Dermis blood vessel endothelial cell (primary cell): Measurements from ENCODE around the gene INPP5J. TPM values are rescaled to one million over a fixed set of nuclear protein-coding genes. Genes with fewer than 3 reads are reported as not detected.
"Not testable (repeated sequence)": the region's sequence is repeated elsewhere in the genome, so short reads cannot be mapped to it uniquely, and the experiment has no call there.

Experiments
- DNase-seq: peaks from one replicate; pipeline ENCODE4 v3.0.0; 2010
- total RNA-seq: library from RNA; depleted of rRNA; stranded (reverse); fragments of >200 nt; gene quantifications from 2 replicates; pipeline ENCODE4 v1.2.3, GENCODE V29; 2014

Gene INPP5J, protein sequence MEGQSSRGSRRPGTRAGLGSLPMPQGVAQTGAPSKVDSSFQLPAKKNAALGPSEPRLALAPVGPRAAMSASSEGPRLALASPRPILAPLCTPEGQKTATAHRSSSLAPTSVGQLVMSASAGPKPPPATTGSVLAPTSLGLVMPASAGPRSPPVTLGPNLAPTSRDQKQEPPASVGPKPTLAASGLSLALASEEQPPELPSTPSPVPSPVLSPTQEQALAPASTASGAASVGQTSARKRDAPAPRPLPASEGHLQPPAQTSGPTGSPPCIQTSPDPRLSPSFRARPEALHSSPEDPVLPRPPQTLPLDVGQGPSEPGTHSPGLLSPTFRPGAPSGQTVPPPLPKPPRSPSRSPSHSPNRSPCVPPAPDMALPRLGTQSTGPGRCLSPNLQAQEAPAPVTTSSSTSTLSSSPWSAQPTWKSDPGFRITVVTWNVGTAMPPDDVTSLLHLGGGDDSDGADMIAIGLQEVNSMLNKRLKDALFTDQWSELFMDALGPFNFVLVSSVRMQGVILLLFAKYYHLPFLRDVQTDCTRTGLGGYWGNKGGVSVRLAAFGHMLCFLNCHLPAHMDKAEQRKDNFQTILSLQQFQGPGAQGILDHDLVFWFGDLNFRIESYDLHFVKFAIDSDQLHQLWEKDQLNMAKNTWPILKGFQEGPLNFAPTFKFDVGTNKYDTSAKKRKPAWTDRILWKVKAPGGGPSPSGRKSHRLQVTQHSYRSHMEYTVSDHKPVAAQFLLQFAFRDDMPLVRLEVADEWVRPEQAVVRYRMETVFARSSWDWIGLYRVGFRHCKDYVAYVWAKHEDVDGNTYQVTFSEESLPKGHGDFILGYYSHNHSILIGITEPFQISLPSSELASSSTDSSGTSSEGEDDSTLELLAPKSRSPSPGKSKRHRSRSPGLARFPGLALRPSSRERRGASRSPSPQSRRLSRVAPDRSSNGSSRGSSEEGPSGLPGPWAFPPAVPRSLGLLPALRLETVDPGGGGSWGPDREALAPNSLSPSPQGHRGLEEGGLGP
- total RNA-seq = 0.33 TPM in 1 of 2 replicates, not detected in the other

DNA sequence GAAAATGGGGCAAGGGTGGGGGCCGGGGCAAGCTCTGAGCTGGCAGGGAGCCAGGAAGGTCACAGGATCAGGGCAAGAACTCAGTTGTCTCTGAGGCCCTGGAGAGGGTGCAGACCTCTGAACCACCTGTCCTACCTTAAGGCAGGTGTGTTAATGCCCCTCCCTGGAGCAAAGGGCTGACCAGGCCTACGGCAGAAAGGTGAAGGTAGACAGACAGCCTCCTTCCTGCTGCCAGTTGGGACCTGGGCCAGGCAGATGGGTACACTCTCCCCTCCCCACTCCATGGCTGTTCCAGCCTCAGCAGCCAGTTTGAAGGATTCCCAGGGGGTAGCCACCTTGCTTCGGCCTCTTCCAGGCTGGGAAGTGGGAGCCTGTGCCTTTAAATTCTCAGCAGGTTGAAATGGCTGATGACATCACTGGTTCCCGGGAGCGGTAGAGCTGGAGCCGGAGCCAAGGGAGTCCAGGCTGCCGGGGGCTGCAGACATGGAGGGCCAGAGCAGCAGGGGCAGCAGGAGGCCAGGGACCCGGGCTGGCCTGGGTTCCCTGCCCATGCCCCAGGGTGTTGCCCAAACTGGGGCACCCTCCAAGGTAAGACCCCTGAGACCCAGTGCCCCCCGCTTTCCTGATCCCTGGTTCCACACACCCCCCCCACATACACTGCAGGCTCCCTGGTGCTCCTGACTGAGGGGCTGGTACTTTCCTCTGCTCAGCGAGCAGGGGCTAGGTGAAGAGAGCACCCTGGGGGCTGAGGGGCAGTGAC, at the start of gene INPP5J:
Gene INPP5J, plus strand, starts transcription at position 435 of the 760 bp plus-strand sequence. Its CDS starts 49 bp downstream, at position 484.
- DNase-seq = peak; percentile 43

DNA sequence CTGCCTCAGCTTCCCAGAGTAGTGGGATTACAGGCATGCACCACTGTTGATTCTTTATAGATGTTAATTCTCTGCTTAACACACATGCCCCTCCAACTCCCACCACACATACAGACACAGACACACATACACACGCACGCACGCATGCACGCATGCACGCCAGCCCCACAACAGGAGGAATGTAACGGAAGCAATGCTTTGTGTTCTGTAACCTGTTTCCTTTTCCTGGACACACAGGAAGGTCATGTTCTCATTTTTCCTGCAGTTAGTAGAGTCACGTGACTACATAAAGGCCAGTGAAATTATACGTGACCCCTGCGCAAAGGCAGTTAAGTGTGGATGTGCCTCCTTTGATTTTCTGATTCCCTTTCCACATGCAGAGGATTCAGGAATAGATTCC, 49.6 kb upstream of the INPP5J start:
- DNase-seq = peak; percentile 69

DNA sequence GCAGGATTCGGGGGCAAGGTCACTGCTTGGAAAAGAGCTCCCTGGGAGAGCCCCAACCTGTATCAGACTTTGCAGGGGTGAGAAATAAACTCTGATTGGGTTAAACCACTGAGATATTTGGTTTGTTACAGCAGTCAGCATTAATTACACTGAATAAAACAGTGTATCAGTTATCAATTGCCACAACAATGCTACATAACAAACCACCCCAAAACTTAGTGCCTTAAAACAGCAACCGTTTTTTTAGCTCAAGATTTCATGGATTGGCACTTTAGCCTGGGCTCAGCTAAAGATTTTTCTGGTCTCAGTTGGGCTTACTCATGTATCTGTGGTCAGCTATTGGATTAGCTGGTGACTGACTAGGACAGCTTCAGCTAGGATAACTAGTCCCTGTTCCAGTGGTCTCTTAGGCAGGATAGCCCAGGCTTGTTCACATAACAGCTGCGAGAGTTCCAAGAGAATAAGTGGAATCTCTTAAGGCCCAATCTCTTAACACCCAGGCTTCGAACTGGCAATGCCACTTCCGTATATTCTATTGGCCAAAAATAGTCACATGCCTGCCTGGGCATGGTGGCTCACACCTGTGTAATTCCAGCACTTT, 49.1 kb upstream of the INPP5J start:
- DNase-seq = not testable (repeated sequence)

DNA sequence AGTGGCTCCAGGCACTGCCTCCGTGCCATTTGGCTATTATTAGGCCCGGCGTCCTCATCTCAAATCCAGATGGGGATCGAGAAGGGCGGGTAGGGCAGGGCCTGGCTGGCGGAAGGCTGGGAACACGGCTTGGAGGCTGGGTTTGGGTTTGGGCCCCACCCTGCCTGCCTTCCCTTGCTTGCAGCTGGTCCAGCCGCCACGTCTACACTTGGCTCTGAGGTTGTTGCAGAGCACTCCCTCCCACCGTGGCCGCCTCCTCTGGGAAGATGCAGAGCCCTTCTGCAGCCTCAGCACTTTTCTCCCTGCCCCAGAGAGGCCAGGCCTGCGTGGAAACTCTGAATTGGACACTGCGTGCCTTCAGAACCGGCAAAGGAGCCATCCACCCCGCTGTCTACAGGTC, 46.8 kb upstream of the INPP5J start:
- no peak for DNase-seq

DNA sequence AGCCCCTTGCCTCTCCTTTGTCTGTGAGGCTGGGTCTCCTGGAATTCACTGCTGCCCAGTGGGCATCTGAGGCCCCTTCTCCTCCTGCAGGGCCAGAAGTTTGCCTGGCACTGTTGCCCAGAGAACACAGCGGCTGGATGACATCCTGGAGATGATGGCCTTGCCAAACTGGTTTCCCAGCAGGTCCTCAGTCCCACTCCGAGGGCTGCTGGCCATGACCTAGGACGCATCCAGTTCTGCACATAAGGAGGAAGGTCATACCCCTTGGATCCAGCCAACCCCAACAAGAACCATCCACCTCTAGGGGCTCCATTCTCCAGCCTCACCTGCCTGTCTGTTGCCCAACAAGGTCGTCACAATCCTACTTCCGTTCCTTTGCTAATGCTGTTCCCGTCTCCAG, 45.1 kb upstream of the INPP5J start:
- DNase-seq = no peak

DNA sequence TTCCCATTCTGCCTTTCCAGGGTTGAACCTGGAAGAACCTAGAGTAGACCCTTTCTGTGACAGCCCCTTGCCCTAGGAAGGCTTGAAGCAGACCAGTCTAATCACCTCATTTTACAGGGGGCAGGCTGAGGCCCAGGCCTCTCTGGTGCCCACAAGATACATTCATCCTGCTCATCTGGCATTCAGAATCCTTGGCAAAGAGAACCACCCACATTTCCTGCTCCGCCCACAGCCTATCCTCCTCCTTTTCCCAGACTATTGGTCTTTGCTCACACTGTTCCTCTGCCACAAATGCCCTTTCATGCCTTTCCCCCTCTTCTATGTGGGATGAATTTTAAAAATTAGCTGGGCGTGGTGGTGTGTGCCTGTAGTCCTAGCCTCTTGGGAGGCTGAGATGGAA, 44.4 kb upstream of the INPP5J start:
- DNase-seq = not testable (repeated sequence)

DNA sequence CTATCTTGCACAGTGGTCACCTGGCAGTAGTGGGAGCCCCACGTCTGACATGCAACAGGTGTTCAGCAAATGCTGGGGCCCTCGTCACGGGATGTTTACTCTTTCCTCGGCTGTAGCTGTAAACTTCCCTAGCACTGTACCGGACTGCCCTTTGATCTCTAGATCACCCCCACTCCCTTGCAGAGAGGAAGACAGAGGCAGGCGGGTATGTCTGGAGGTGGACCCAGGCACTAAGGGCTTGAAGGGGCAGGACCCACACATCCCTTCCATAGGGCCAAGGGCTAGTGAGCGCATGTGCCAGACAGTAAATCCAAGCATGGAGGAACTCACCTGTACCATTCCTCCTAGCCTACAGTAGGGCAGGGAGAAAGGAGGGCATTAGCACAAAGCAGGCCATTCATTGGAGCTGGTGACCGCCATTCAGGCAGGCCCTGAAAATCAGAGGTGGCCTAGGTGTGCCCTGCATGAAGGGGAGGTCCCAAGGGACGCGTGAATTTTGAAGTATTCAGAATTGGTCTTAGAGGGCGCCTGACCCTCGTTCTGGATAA, 43.6 kb upstream of the INPP5J start:
- DNase-seq = no peak

DNA sequence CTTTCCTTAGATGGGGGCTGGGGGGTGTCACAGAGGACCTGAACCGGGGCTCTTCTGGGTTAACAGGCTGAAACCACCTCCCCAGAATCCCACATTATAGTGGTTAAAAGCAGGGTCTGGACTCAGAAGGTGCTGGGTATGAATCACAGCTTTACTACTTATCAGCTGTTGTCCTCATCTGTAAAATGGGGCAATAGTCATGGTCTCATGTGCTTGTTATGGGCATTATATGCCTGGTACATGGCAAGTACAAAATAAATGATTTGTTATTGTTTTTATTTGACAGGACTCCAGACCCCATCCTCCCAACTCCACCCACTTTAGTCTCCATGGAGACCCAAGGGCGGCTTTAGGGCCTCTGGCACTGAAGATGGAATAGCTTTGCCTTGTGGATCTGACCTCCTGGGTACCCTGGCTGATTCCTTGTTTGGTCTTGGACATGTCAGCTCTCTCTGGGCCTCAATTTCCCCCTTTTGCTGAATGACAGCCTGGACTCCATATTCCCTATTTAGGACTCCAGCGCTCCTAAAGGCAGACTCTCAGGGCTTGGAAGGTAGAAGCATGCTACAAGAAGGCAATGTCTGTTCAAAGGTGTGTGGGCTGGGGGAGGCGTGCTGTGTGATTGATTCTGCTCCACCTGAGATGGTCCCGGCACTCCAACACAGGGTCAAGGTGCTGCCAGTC, 42.5 kb upstream of the INPP5J start:
- DNase-seq = no peak

DNA sequence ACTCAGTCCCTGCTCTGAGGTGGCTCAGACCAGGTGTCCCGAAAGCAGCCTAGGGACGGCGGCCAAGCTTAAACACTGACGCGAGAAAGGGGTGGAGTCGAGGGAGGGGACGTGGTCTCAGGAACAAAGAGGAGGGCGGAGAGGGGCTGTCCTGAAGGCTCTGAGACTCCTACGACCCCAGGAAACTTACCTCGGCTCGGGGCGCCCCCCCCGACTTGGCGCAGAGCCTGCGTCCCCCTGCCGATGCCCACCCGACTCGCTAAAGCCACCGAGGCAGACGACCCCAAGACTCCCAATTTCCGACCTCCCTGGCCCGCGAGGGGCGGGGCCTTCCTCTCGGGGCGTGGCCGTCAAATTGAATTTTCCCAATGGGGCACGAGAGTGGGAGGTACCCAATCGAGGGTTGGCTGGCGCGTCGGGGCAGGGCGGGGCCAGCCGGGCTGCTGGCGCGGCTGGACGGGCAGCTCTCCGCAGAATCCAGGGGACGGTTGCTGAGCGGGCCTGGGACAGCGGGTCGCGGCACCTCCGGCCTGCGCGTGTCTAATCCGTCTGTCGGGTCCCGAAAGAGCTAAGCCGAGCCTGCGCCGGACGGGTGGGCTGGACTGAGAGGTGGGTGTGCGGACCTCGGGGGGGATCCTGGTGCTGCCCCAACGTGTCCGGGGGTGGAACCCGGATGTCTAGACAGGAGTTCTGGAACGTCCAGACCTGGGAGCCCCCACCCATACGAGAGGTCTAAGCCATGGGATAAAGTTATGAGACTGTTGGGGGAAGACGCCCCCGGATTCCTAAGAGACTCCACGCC, 41.7 kb upstream of the INPP5J start, which contains the start of gene SMTN:
Gene SMTN, plus strand, starts transcription at position 471 of the 802 bp plus-strand sequence. CDS start 1,941 bp downstream, outside the sequence.
- peak; percentile 95 for DNase-seq

DNA sequence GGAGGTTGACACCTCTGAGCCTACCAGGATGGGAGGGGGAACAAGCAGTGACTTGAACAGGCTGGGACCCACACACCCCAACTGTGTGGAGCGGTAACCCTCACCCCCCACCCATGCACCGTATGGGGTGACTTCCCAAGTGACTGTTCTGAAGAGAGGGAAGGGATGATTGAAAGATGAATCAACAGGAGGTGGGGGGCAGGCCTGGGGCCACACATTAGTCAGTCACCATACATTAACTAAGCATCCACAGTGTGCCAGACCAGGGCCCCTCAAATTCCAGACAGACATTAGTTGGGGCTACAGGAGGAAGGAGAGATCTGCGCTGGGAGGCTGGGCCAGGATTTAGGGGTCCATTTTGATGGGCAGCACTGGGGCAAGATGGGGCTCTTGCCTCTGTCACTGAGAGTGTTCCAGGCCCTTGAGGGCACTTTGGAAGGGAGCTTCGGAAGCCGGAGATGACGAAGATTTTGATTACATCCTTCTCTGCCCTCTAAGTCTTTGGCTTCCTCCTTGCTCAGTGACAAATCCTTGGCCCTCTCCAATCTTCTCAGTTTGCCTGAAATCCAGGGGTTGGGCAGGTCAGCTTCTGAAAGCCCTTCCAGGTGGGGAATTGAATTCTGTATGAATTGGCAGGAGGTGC, 40.7 kb upstream of the INPP5J start:
- DNase-seq = peak; percentile 70

DNA sequence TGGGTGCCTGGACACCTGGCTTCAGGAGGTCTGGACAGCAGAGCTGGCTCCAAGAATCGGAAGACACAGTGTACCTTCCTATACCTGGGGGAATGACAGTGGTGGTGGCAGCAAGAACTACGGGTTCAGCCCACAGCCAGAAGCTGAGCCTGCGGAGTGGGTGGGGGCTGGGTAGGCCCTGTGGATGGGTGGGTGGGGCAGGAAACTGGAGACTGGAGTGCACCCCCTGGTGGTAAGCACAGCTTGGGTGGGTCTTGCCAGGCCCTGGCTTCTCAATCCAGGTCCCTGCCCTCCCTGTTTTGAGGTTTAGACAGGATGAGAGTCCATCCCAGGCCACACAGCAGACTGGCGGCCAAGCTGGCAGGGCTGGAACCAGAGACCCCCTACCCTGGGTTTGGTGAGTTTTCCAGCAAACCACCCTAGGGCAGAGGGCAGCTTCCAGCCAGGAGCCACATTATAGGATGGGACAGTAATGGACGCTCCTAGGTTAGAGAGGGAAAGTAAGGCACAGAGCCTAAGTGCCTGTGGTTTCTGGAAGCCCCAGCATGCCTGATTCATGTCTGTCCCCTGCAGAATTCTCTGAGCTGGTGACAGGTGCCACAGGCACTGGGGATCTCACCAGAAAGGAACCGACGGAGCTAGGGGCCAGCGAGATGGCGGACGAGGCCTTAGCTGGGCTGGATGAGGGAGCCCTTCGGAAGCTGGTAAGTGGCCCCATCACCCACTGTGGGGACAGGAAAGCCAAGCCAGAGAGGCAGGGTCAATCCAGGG, 40.0 kb upstream of the INPP5J start:
- DNase-seq = peak; percentile 86

DNA sequence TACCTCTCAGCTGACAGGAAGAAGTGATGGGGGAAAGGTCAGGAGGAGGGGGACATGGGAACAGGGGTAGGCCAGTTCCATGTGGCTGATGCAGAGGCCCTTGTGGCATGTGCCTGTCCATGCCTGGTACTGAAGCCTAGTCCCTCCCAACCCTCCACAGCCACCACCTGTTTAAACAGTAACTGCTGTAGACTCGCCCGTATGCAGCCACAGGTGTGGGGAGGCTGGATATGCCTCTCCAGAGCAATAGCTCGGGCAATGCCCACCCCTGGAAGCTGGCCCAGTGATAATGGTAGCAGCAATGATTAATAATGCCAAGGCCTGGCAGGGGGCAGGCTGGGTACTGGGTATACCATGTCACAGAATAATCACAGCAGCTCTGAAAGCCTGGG, 39.4 kb upstream of the INPP5J start:
- DNase-seq = no peak

DNA sequence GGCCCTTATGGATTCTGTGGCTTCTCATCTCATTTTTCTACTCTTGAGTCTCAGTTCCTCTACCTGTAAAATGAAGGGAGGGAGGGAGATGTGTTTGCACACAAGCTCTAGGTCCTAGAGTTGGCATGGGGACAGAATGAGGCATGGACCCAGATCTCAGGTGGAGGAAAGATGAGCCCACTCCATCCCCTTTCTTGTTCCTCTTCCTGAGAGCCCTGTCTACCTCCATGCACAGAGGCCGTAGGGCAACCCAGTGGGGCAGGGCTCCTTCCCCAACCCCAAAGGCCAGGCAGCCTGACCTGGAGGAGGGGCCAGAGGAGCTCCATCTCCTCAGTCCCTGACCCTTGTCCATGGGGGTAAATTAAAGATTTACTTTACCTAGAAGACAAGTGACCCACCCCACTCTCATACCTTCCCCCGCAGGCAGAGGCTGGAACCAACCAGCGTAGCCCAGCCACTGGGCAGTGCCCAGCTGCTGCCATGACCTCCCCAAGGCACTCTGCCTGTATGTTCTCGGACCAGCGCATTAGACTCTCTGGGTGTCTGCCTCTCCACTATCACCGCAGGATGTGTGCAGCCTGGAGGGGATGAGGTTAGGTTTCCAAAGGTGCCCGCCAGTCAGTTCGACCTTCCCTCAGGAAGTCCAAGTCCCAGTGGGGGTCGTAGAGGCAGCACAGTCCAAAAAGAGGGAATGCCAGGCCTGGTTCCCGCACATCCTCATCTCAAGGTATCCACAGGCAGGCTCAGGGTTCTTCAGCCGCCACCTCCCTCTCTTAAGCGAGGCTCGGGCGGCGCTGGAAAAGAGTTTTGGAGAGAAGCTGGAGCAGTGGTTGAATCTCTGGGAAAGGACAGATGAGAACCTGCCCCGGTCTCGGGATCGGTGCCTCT, 38.6 kb upstream of the INPP5J start:
- DNase-seq = peak; percentile 41

DNA sequence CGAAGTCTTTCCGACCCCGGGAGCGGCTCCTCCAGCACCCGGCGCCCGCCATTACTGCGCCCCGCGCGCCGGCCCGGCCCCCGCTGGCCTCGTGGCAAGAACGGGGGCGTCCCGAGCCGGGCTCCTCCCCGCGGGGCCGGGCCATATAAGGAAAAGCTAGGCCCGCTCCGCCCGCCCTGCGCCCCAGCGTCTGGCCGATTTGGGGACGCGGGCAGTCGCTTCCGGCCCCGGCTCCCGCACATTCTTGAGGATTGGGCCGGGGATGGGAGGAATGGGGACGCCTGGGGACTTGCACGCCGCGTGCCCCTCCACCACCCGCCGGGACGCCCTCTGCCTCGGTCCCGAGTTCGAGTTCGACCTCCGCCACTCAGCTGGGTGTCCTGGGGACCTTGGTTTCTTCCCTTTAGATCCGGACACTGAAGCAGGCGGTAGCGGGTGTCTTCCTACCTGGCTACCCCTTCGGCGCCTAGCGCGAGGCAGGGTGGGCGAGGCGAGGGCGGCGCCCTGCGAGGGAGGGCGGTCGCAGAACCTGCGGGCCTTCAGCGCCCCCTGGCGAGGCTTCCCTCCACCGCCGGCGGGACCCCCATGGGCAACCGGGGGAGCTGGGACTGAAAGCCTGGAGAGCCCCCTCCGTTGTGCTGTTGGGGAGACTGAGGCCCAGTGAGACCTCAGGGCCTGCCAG, 37.8 kb upstream of the INPP5J start:
- DNase-seq = peak; percentile 85

DNA sequence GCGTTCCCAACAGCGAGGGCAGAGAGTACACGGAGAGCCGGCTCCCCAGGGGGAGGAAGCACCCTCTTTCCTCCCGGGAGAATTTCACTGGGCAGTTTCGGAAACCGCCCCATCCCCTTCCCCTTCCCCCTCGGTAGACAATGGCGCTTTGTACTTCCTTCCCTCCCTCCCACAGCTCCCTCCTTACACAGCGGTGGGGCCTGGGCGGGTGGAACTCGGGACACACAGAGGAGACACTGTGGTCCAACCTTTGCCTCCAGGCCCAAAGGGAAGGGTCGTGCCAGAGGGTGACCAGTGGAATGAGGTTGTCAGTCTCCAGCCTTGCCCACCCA, 37.3 kb upstream of the INPP5J start:
- DNase-seq = no peak

DNA sequence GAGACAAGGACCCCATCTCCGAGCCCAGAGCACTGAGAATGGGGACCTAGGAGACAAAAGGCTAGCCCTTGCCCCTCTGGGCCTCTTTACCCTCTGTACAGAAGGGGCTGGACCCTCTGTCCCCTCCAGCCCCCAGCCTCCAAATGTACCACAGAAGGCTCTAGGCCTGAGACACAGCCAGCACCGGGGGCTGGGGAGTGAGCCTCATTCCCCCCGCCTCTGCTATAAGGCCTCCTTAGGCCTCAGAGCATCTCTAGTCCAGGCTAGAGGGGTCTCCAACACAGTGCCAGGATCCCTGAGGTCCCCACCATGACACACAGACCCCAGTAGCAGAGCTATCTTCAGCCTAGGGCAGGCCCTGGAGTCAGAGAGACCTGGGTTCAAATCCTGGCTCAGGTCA, 36.8 kb upstream of the INPP5J start:
- DNase-seq = no peak

DNA sequence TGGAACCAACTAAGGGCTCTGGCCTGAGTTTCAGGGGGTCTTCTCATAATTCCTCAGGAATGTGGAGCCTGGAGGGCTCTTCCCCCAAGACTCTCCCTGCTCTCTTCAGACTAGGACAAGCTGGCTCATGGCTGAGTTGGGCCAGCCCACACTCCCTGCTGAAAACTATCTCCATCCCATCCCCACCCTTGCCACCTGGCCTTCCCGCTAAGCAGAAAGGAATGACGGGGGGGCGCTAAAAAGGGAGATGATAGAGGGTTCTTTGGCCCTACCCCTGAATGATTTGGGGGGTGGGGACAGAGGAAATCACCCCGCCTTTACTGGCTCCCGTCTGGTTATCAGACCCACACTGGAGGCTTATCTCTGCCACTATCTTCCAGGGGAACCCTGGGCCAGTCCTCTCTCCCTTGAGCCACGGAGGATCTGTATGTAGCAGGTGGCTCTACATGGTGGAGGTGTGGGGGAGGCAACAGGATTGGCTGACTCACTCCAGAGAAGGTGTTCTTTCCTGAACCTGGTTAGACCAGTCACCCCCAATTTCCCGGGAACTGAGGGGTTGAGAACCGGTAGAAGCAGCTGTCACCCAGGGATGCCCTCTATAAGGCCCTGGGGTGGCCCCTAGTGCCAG, 35.9 kb upstream of the INPP5J start:
- no peak for DNase-seq
